K562 (cell line): ENCODE measurements around the gene SCG3. TPM values are rescaled to one million over a fixed set of nuclear protein-coding genes. Genes with fewer than 3 reads are reported as not detected.

Source experiments
- ARID1B ChIP-seq: fragments of 450-650 bp; IDR thresholded peaks from 2 replicates; pipeline ENCODE4 v1.6.1; 2016; ENCODE audit warnings: antibody characterized with exemption, mild to moderate bottlenecking, inconsistent platforms
- BRF1 ChIP-seq: IDR thresholded peaks from 3 replicates; pipeline ENCODE4 v1.6.1; 2011; ENCODE audit warnings: borderline replicate concordance, mild to moderate bottlenecking; ENCODE audit not compliant: insufficient read length; ENCODE audit errors: extremely low read depth
- FOSL1 ChIP-seq: fragments of 200-800 bp; sonication (Bioruptor generic); conservative IDR thresholded peaks from 2 replicates; pipeline ENCODE4 v1.6.1; 2016; ENCODE audit warnings: missing genetic modification characterization, missing compliant biosample characterization
- MAZ ChIP-seq, 2 experiments: fragments of 450-650 bp in 1 of 2; sonication (generic) in 1 of 2; formaldehyde crosslinking; IDR thresholded peaks in 1 of 2; conservative IDR thresholded peaks in 1 of 2; 2 replicates each; pipeline versions ENCODE4 v1.4.0 to v1.5.0; 2020; ENCODE audit warnings: mild to moderate bottlenecking in 1 of 2, missing genetic modification reagents in 1 of 2
- MEF2A ChIP-seq: IDR thresholded peaks from 2 replicates; pipeline ENCODE4 v1.6.1; 2011; ENCODE audit warnings: low read depth, mild to moderate bottlenecking, low read length, moderate library complexity; ENCODE audit not compliant: control insufficient read depth
- RAD21 ChIP-seq, 2 experiments: fragments of 250-450 bp in 1 of 2; fragments of 450-650 bp in 1 of 2; sonication (Bioruptor Pico) in 1 of 2; formaldehyde crosslinking in 1 of 2; IDR thresholded peaks in 1 of 2; conservative IDR thresholded peaks in 1 of 2; 2 replicates each; pipeline versions ENCODE4 v1.4.0 to v1.8.0; 2020 to 2022; ENCODE audit warnings: mild to moderate bottlenecking in 2 of 2, moderate library complexity in 1 of 2
- RBM15 ChIP-seq: fragments of 200-400 bp; formaldehyde crosslinking; IDR thresholded peaks from 2 replicates; pipeline ENCODE4 v1.6.1; 2018; ENCODE audit warnings: mild to moderate bottlenecking, low read length, moderate library complexity; ENCODE audit not compliant: insufficient read depth
- SNIP1 ChIP-seq: fragments of 450-650 bp; IDR thresholded peaks from 2 replicates; pipeline ENCODE4 v1.7.1; 2017; ENCODE audit warnings: low read depth, mild to moderate bottlenecking
- TAL1 ChIP-seq: fragments of 450-650 bp; IDR thresholded peaks from 2 replicates; pipeline ENCODE4 v1.6.1; 2016; ENCODE audit warnings: mild to moderate bottlenecking
- ZNF24 ChIP-seq: fragments of 450-650 bp; IDR thresholded peaks from 2 replicates; pipeline ENCODE4 v1.6.1; 2016
- ZNF644 ChIP-seq: fragments of 200-800 bp; sonication (Bioruptor generic); IDR thresholded peaks from 2 replicates; pipeline ENCODE4 v1.6.1; 2016; ENCODE audit warnings: low read depth, missing genetic modification characterization, missing compliant biosample characterization
- ZNF780A ChIP-seq: fragments of 250-450 bp; sonication (Bioruptor Pico); IDR thresholded peaks from 2 replicates; pipeline ENCODE4 v1.5.0; 2021; ENCODE audit warnings: mild to moderate bottlenecking
- ZSCAN32 ChIP-seq: fragments of 450-650 bp; formaldehyde crosslinking; IDR thresholded peaks from 2 replicates; pipeline ENCODE4 v1.4.0; 2020; ENCODE audit warnings: mild to moderate bottlenecking, moderate library complexity
- polyA plus RNA-seq, 8 experiments: library from polyadenylated mRNA; depleted of rRNA in 4 of 8; stranded (reverse) in 5 of 8; unstranded in 3 of 8; fragments of >200 nt; fragmentation: Nextera tagmentation in 2 of 8; fragmentation: Illumina TruSeq in 1 of 8; extraction: Ambion mirVana in 2 of 8; extraction: Trizol in 1 of 8; gene quantifications; 2 replicates each; pipeline versions ENCODE4 v1.2.1 to v1.2.3, GENCODE V29; 2011 to 2014; ENCODE audit warnings: inconsistent platforms in 1 of 8, missing spikeins in 1 of 8
- total RNA-seq, 7 experiments: library from RNA; depleted of rRNA in 6 of 7; stranded (reverse); fragments of >200 nt in 6 of 7; fragmentation: Illumina TruSeq in 2 of 7; extraction: Trizol in 2 of 7; gene quantifications; 2 replicates each; pipeline versions ENCODE4 v1.2.1 to v1.2.3, GENCODE V29; 2011 to 2021; ENCODE audit warnings: low replicate concordance in 1 of 7
- TF ChIP-seq, protein P1 (sequence below): sonication (generic); formaldehyde crosslinking; IDR thresholded peaks from 2 replicates; pipeline ENCODE4 v1.8.0; 2023; ENCODE audit warnings: missing genetic modification reagents, mild to moderate bottlenecking, borderline replicate concordance

Gene SCG3
- total and polyA plus RNA-seq, 9 of the 15 experiments (the other 6 are each of a cell fraction or from before 2014, with no cell fraction given) = 13.0 to 43.8 (median 21.0) TPM

DNA sequence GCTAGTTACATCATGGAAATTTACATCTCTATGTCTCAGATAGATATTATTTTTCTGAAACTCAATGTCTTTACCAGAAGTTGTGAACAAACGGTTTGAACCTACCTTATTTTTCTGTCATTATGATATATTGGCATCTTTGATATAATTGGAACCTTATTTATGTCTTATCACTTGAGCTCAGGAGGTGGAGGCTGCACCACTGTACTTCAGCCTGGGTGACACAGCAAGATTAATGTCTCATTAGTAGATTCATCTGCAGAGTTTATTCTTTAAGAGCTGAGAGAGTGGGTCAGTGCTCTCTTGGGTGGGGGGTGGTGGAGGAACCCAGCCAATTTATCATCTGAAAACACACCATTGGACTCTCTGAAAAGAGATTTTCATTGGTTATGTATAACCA is 21.4 kb downstream of the SCG3 start (continued):
- TF ChIP-seq ZSCAN32 (CRISPR knock-in tag) (no peak), SNIP1 (no peak), BRF1 (no peak), RBM15 (no peak), MAZ (CRISPR knock-in tag; conservative IDR thresholded peaks at IDR 0.05 in 1 of 2, IDR thresholded peaks at IDR 0.05 in 1 of 2) (0 out of 4 replicates have a peak, but pooled peaks of 1 of the 2 experiments have one; percentile 28), ZNF780A (CRISPR knock-in tag) (no peak), RAD21 (CRISPR knock-in tag; conservative IDR thresholded peaks at IDR 0.05 in 1 of 2, IDR thresholded peaks at IDR 0.05 in 1 of 2) (no peak), ARID1B (peak; percentile 92), FOSL1 (0 out of 2 replicates have a peak, but pooled peaks have one; percentile 25), ZNF24 (no peak), ZNF644 (no peak; the same call in 1 of the 2 replicates), MEF2A (peak; percentile 27; the same call in 1 of the 2 replicates), TAL1 (peak; percentile 82)
- TF ChIP-seq, protein P1, sequence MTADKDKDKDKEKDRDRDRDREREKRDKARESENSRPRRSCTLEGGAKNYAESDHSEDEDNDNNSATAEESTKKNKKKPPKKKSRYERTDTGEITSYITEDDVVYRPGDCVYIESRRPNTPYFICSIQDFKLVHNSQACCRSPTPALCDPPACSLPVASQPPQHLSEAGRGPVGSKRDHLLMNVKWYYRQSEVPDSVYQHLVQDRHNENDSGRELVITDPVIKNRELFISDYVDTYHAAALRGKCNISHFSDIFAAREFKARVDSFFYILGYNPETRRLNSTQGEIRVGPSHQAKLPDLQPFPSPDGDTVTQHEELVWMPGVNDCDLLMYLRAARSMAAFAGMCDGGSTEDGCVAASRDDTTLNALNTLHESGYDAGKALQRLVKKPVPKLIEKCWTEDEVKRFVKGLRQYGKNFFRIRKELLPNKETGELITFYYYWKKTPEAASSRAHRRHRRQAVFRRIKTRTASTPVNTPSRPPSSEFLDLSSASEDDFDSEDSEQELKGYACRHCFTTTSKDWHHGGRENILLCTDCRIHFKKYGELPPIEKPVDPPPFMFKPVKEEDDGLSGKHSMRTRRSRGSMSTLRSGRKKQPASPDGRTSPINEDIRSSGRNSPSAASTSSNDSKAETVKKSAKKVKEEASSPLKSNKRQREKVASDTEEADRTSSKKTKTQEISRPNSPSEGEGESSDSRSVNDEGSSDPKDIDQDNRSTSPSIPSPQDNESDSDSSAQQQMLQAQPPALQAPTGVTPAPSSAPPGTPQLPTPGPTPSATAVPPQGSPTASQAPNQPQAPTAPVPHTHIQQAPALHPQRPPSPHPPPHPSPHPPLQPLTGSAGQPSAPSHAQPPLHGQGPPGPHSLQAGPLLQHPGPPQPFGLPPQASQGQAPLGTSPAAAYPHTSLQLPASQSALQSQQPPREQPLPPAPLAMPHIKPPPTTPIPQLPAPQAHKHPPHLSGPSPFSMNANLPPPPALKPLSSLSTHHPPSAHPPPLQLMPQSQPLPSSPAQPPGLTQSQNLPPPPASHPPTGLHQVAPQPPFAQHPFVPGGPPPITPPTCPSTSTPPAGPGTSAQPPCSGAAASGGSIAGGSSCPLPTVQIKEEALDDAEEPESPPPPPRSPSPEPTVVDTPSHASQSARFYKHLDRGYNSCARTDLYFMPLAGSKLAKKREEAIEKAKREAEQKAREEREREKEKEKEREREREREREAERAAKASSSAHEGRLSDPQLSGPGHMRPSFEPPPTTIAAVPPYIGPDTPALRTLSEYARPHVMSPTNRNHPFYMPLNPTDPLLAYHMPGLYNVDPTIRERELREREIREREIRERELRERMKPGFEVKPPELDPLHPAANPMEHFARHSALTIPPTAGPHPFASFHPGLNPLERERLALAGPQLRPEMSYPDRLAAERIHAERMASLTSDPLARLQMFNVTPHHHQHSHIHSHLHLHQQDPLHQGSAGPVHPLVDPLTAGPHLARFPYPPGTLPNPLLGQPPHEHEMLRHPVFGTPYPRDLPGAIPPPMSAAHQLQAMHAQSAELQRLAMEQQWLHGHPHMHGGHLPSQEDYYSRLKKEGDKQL = no peak
